SK-N-SH (cell line): ENCODE data around the gene CLSTN2. TPM values are rescaled to one million over a fixed set of nuclear protein-coding genes. Genes with fewer than 3 reads are reported as not detected.

Source experiments
- CTCF ChIA-PET: fragments of 300-600, 350-600 bp; formaldehyde crosslinking; extraction: SDS; loops from one replicate; lab custom pipeline; 2021; lab: Yijun Ruan, JAX
- POLR2A ChIA-PET: fragments of 350-600 bp; sonication (Branson Sonifier 250); formaldehyde crosslinking; extraction: SDS; loops from one replicate; lab custom pipeline; 2020; ENCODE audit warnings: antibody characterized with exemption, inconsistent platforms; lab: Yijun Ruan, JAX
- DNase-seq: peaks from one replicate; pipeline ENCODE4 v3.0.0; 2012
- H2AFZ ChIP-seq: fragments of 200-600 bp; sonication (generic); 2 replicates; pipeline ENCODE4 v1.8.1; 2016; ENCODE audit warnings: antibody characterized with exemption, mild to moderate bottlenecking, low read depth
- H3F3A ChIP-seq: fragments of 200-600 bp; sonication (generic); replicated peaks from 2 replicates; pipeline ENCODE3; 2016; ENCODE audit warnings: antibody characterized with exemption, mild to moderate bottlenecking; ENCODE audit not compliant: insufficient read depth
- H3K27ac ChIP-seq, 2 experiments: fragments of 200-500 bp in 1 of 2; fragments of 200-600 bp in 1 of 2; sonication (Bioruptor generic) in 1 of 2; sonication (generic), shearing (Covaris generic) in 1 of 2; 2 replicates each; pipeline versions ENCODE4 v1.5.1 to v1.6.1; 2014 to 2016; ENCODE audit warnings: low read depth in 2 of 2, inconsistent platforms in 1 of 2, low read length in 1 of 2, mild to moderate bottlenecking in 1 of 2, mixed read lengths in 1 of 2
- H3K27me3 ChIP-seq: fragments of 200-600 bp; sonication (generic), shearing (Covaris generic); 2 replicates; pipeline ENCODE4 v1.6.1; 2016; ENCODE audit warnings: mixed run types; ENCODE audit not compliant: insufficient read depth
- H3K36me3 ChIP-seq, 2 experiments: fragments of 200-500 bp in 1 of 2; fragments of 200-600 bp in 1 of 2; sonication (Bioruptor generic) in 1 of 2; sonication (generic) in 1 of 2; replicated peaks in 1 of 2; 2 replicates each; pipeline versions ENCODE3 to v1.5.1; 2014 to 2016; ENCODE audit warnings: low read length in 1 of 2, mild to moderate bottlenecking in 1 of 2; ENCODE audit not compliant: insufficient read depth in 2 of 2, control insufficient read depth in 1 of 2
- H3K4me1 ChIP-seq, 2 experiments: fragments of 200-500 bp in 1 of 2; fragments of 200-600 bp in 1 of 2; sonication (Bioruptor generic) in 1 of 2; sonication (generic), shearing (Covaris generic) in 1 of 2; 2 replicates each; pipeline versions ENCODE4 v1.5.1 to v1.6.1; 2014 to 2016; ENCODE audit warnings: low read depth in 1 of 2, low read length in 1 of 2, mixed run types in 1 of 2; ENCODE audit not compliant: insufficient read depth in 2 of 2, control insufficient read depth in 1 of 2
- H3K4me2 ChIP-seq: fragments of 200-600 bp; sonication (generic), shearing (Covaris generic); 2 replicates; pipeline ENCODE4 v1.6.1; 2017; ENCODE audit warnings: mixed run types
- H3K4me3 ChIP-seq, 2 experiments: fragments of 200-500 bp in 1 of 2; fragments of 200-600 bp in 1 of 2; sonication (Bioruptor generic) in 1 of 2; sonication (generic), shearing (Covaris generic) in 1 of 2; 2 replicates each; pipeline versions ENCODE4 v1.5.1 to v1.8.1; 2014 to 2016; ENCODE audit warnings: low read depth in 2 of 2, inconsistent platforms in 1 of 2, low read length in 1 of 2, mild to moderate bottlenecking in 1 of 2, mixed read lengths in 1 of 2, moderate library complexity in 1 of 2
- H3K79me2 ChIP-seq: fragments of 200-600 bp; sonication (generic); 2 replicates; pipeline ENCODE4 v1.8.1; 2017; ENCODE audit warnings: mild to moderate bottlenecking; ENCODE audit not compliant: insufficient read depth
- H3K9ac ChIP-seq: fragments of 200-600 bp; sonication (generic); 2 replicates; pipeline ENCODE4 v1.6.1; 2017; ENCODE audit warnings: mixed run types
- H3K9me2 ChIP-seq: fragments of 200-600 bp; sonication (generic); 2 replicates; pipeline ENCODE4 v1.6.1; 2017; ENCODE audit warnings: mixed run types
- H3K9me3 ChIP-seq: fragments of 200-600 bp; sonication (generic); 2 replicates; pipeline ENCODE4 v1.6.1; 2017; ENCODE audit warnings: mixed run types, mild to moderate bottlenecking, moderate library complexity
- H4K20me1 ChIP-seq: fragments of 200-600 bp; sonication (generic); 2 replicates; pipeline ENCODE4 v1.6.1; 2017; ENCODE audit warnings: mild to moderate bottlenecking, mixed run types; ENCODE audit not compliant: insufficient read depth
- CHD2 ChIP-seq: fragments of 150-350 bp; IDR thresholded peaks from 2 replicates; pipeline ENCODE4 v1.6.1; 2018; ENCODE audit warnings: low read length; ENCODE audit not compliant: partially characterized antibody
- ELF1 ChIP-seq: IDR thresholded peaks from 2 replicates; pipeline ENCODE4 v1.4.0; 2012
- EZH2phosphoT487 ChIP-seq: fragments of 200-600 bp; sonication (generic); IDR thresholded peaks from 2 replicates; pipeline ENCODE4 v1.6.1; 2017; ENCODE audit warnings: low read depth, mixed run types, mild to moderate bottlenecking, antibody characterized with exemption, moderate library complexity, borderline replicate concordance
- FOXJ3 ChIP-seq: sonication (generic); formaldehyde crosslinking; IDR thresholded peaks from 2 replicates; pipeline ENCODE4 v1.5.1; 2020; ENCODE audit warnings: mild to moderate bottlenecking, missing genetic modification reagents
- FOXM1 ChIP-seq: IDR thresholded peaks from 2 replicates; pipeline ENCODE4 v1.4.0; 2012; ENCODE audit warnings: low read depth, mild to moderate bottlenecking
- GATA2 ChIP-seq: sonication (generic); formaldehyde crosslinking; IDR thresholded peaks from 2 replicates; pipeline ENCODE4 v1.5.0; 2020; ENCODE audit warnings: mild to moderate bottlenecking, missing genetic modification reagents
- JUND ChIP-seq: IDR thresholded peaks from 2 replicates; pipeline ENCODE4 v1.4.0; 2012
- MXI1 ChIP-seq: IDR thresholded peaks from 2 replicates; pipeline ENCODE4 v1.6.1; 2012; ENCODE audit warnings: mild to moderate bottlenecking, low read depth, low read length, improper control_type of control experiment
- NFIC ChIP-seq: IDR thresholded peaks from 2 replicates; pipeline ENCODE4 v1.4.0; 2012; ENCODE audit warnings: borderline replicate concordance
- NRF1 ChIP-seq: IDR thresholded peaks from 2 replicates; pipeline ENCODE4 v1.6.1; 2012; ENCODE audit warnings: low read depth, mild to moderate bottlenecking, low read length
- RAD21 ChIP-seq: IDR thresholded peaks from 2 replicates; pipeline ENCODE4 v1.6.1; 2012; ENCODE audit warnings: mild to moderate bottlenecking, low read length
- RCOR1 ChIP-seq: fragments of 150-350 bp; IDR thresholded peaks from 2 replicates; pipeline ENCODE4 v1.6.1; 2017; ENCODE audit warnings: antibody characterized with exemption, low read length
- RFX5 ChIP-seq: IDR thresholded peaks from 2 replicates; pipeline ENCODE4 v1.6.1; 2012; ENCODE audit warnings: mild to moderate bottlenecking, improper control_type of control experiment, low read length
- SIN3A ChIP-seq: IDR thresholded peaks from 2 replicates; pipeline ENCODE4 v1.6.1; 2012; ENCODE audit warnings: low read depth, mild to moderate bottlenecking, low read length, moderate library complexity, borderline replicate concordance
- TCF12 ChIP-seq: IDR thresholded peaks from 2 replicates; pipeline ENCODE4 v1.4.0; 2012
- TEAD4 ChIP-seq: IDR thresholded peaks from 2 replicates; pipeline ENCODE4 v1.4.0; 2012; ENCODE audit warnings: mild to moderate bottlenecking, borderline replicate concordance; ENCODE audit not compliant: insufficient read depth
- WGBS: methylation state at CpG from one replicate; pipeline ENCODE4 v1.1.6; 2017; ENCODE audit warnings: low lambda C conversion rate; 5-methylcytosine and 5-hydroxymethylcytosine counted together
- polyA plus RNA-seq, 3 experiments: library from polyadenylated mRNA; depleted of rRNA; stranded (reverse); fragments of >200 nt; gene quantifications; 2 replicates each; pipeline ENCODE4 v1.2.3, GENCODE V29; 2012
- TF ChIP-seq, protein P1 (sequence below): IDR thresholded peaks from 2 replicates; pipeline ENCODE4; 2012
- TF ChIP-seq, protein P2 (sequence below): fragments of 200-600 bp; sonication (generic); IDR thresholded peaks from 2 replicates; pipeline ENCODE4 v1.6.1; 2017; ENCODE audit warnings: antibody characterized with exemption, mild to moderate bottlenecking, moderate library complexity
- TF ChIP-seq, protein P3 (sequence below): fragments of 150-350 bp; IDR thresholded peaks from 2 replicates; pipeline ENCODE4 v1.6.1; 2017; ENCODE audit warnings: antibody characterized with exemption, low read length, low read depth, borderline replicate concordance
- TF ChIP-seq, protein P4 (sequence below): IDR thresholded peaks from 2 replicates; pipeline ENCODE4 v1.4.0; 2012; ENCODE audit warnings: low read depth, borderline replicate concordance

Gene CLSTN2
- polyA plus RNA-seq, 1 of the 3 experiments (the other 2 are of a cell fraction) = 0.02 TPM

DNA sequence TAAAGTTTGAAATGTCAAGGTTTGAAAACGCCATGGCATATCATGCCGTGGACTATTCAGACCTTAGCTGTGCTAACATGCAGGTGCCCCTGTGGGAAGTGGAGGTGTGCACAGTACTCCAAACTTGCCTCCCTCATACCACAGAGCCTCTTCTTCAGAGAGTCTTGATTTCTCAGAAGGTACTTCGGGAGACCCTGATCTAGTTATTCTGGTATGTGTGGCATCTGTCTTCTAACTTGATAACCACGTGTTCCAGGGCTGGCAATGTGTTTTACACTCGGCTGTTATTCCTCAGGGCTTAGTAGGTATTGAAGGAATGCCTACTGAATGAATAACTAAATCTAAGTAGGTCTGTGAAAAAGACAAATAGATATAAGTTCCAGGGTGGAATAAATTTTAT lies 309.9 kb downstream of the CLSTN2 start:
- Histone ChIP-seq H3K36me3 (no peaks in the 10 kb centered on the region), H3K27me3 (no peaks in the 10 kb centered on the region), H3K4me2 (no peak overlapping the region), H3K4me3 (no peak overlapping the region), H3K4me1 (peaks cover 0 to 5% of the 10 kb centered on the region in 2 experiments; a peak in 1 of 4 replicates), H3K9me2 (no peaks in the 10 kb centered on the region), H3K9ac (no peak overlapping the region), H2AFZ (no peak overlapping the region)
- 21% methylated on average over 5 of the region's 5 CpGs for WGBS
- TF ChIP-seq RFX5 (no peak), JUND (no peak), FOXM1 (no peak), CHD2 (no peak), GATA2 (CRISPR knock-in tag) (no peak), NRF1 (no peak), RAD21 (no peak), SIN3A (no peak), TEAD4 (no peak)
- TF ChIP-seq, all 33 proteins: peak for 0
- no peak overlapping the region for H3K27ac ChIP-seq
- no peaks in the 10 kb centered on the region for H3F3A ChIP-seq
- CTCF ChIA-PET = no interaction called here
- H4K20me1 ChIP-seq = no peaks in the 10 kb centered on the region
- H3K79me2 ChIP-seq = no peaks in the 10 kb centered on the region
- DNase-seq = no peak
- POLR2A ChIA-PET = no interaction called here
- H3K9me3 ChIP-seq = no peaks in the 10 kb centered on the region

DNA sequence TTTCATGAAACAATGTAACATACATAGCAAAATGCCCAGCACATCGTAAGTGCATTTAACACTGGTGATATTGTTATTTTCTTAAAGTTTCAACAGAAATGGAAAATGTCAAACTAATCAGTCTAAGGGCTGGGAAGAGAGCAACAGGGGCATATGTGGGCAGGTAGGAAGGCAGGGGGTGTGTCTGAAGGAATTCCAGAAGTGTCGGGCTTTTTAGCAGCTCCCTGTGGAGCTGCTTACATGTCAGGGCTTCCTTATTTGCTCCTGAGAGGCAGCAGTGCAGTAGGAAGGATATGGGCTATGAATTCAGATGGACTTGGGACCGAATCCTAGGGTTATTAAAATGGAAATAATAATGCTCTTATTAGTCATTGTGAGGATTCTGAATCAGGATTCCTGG lies 311.6 kb downstream of the CLSTN2 start:
- no peak for DNase-seq
- Histone ChIP-seq H4K20me1 (no peaks in the 10 kb centered on the region), H3K9ac (no peak overlapping the region), H3K36me3 (no peaks in the 10 kb centered on the region), H3K4me3 (no peak overlapping the region), H3K4me2 (no peak overlapping the region), H3K27ac (no peak overlapping the region), H3K4me1 (peaks cover 0 to 5% of the 10 kb centered on the region in 2 experiments; a peak in 1 of 4 replicates), H3K9me3 (no peaks in the 10 kb centered on the region), H3F3A (no peaks in the 10 kb centered on the region), H2AFZ (no peak overlapping the region), H3K9me2 (no peaks in the 10 kb centered on the region), H3K27me3 (no peaks in the 10 kb centered on the region), H3K79me2 (no peaks in the 10 kb centered on the region)
- POLR2A ChIA-PET = no interaction called here
- CTCF ChIA-PET = interaction anchor here (0.9 kb wide), 1 partner anchor 9 kb away, joined by 3 read pairs; no protein-coding TSS in a partner anchor
- WGBS = 16% methylated on average over 3 of the region's 3 CpGs
- TF ChIP-seq RAD21 (no peak), FOXJ3 (CRISPR knock-in tag) (no peak), JUND (no peak), TCF12 (no peak), RFX5 (no peak), MXI1 (no peak), NFIC (no peak), NRF1 (no peak), RCOR1 (no peak), GATA2 (CRISPR knock-in tag) (no peak), ELF1 (no peak), EZH2phosphoT487 (no peak)
- TF ChIP-seq, protein P1, sequence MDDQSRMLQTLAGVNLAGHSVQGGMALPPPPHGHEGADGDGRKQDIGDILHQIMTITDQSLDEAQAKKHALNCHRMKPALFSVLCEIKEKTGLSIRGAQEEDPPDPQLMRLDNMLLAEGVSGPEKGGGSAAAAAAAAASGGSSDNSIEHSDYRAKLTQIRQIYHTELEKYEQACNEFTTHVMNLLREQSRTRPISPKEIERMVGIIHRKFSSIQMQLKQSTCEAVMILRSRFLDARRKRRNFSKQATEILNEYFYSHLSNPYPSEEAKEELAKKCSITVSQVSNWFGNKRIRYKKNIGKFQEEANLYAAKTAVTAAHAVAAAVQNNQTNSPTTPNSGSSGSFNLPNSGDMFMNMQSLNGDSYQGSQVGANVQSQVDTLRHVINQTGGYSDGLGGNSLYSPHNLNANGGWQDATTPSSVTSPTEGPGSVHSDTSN = no peak
- TF ChIP-seq, protein P2, sequence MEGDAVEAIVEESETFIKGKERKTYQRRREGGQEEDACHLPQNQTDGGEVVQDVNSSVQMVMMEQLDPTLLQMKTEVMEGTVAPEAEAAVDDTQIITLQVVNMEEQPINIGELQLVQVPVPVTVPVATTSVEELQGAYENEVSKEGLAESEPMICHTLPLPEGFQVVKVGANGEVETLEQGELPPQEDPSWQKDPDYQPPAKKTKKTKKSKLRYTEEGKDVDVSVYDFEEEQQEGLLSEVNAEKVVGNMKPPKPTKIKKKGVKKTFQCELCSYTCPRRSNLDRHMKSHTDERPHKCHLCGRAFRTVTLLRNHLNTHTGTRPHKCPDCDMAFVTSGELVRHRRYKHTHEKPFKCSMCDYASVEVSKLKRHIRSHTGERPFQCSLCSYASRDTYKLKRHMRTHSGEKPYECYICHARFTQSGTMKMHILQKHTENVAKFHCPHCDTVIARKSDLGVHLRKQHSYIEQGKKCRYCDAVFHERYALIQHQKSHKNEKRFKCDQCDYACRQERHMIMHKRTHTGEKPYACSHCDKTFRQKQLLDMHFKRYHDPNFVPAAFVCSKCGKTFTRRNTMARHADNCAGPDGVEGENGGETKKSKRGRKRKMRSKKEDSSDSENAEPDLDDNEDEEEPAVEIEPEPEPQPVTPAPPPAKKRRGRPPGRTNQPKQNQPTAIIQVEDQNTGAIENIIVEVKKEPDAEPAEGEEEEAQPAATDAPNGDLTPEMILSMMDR = no peak
- TF ChIP-seq, protein P3, sequence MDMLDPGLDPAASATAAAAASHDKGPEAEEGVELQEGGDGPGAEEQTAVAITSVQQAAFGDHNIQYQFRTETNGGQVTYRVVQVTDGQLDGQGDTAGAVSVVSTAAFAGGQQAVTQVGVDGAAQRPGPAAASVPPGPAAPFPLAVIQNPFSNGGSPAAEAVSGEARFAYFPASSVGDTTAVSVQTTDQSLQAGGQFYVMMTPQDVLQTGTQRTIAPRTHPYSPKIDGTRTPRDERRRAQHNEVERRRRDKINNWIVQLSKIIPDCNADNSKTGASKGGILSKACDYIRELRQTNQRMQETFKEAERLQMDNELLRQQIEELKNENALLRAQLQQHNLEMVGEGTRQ = no peak
- TF ChIP-seq, protein P4, sequence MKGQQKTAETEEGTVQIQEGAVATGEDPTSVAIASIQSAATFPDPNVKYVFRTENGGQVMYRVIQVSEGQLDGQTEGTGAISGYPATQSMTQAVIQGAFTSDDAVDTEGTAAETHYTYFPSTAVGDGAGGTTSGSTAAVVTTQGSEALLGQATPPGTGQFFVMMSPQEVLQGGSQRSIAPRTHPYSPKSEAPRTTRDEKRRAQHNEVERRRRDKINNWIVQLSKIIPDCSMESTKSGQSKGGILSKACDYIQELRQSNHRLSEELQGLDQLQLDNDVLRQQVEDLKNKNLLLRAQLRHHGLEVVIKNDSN = no peak
- TF ChIP-seq, all 33 proteins: peak for 0
